Limb (tissue), 2 donors: ENCODE data around the gene PCBP2.
"Not testable (repeated sequence)": the region's sequence is repeated elsewhere in the genome, so short reads cannot be mapped to it uniquely, and the experiment has no call there.

ENCODE experiments used
- DNase-seq, 2 donors: peaks; one replicate each; pipeline ENCODE4 v3.0.0-alpha.2; 2016; ENCODE audit errors: extremely low spot score in 2 of 2

The PCBP2 gene

GRCh38 chr12:53441040-53441833, 10.7 kb upstream of the PCBP2 start, which contains the start of gene PRR13:
Gene PRR13, plus strand, starts transcription at chr12:53441734. Its CDS starts 981 bp downstream, at chr12:53442715.
- peak; percentile 98 to 100 for DNase-seq

- no peak for DNase-seq
Observed at GRCh38 chr12:53443955-53444354, 7.9 kb upstream of the PCBP2 start.

GRCh38 chr12:53444593-53445325, 7.1 kb upstream of the PCBP2 start:
- not testable (repeated sequence) for DNase-seq

- DNase-seq = no peak
Observed at GRCh38 chr12:53450936-53451335, 966 bp upstream of the PCBP2 start.

GRCh38 chr12:53452159-53453077, 516 bp downstream of the PCBP2 start:
- DNase-seq = peak; percentile 62 to 93

GRCh38 chr12:53453953-53454640, 2.2 kb downstream of the PCBP2 start:
- no peak for DNase-seq

- DNase-seq = no peak
Observed at GRCh38 chr12:53454707-53455106, 2.8 kb downstream of the PCBP2 start.

- no peak for DNase-seq
Observed at GRCh38 chr12:53456654-53457366, 4.9 kb downstream of the PCBP2 start.

GRCh38 chr12:53459097-53459496, 7.2 kb downstream of the PCBP2 start:
- no peak for DNase-seq

GRCh38 chr12:53461059-53461458, 9.2 kb downstream of the PCBP2 start:
- DNase-seq = no peak

- DNase-seq = no peak
Observed at GRCh38 chr12:53461591-53461990, 9.7 kb downstream of the PCBP2 start.

GRCh38 chr12:53462935-53463334, 11.0 kb downstream of the PCBP2 start:
- no peak for DNase-seq

- no peak for DNase-seq
Observed at GRCh38 chr12:53463802-53464560, 12.1 kb downstream of the PCBP2 start.

- no peak for DNase-seq
Observed at GRCh38 chr12:53464685-53465418, 12.9 kb downstream of the PCBP2 start.

GRCh38 chr12:53465679-53466078, 13.8 kb downstream of the PCBP2 start:
- no peak for DNase-seq

- DNase-seq = no peak
Observed at GRCh38 chr12:53466640-53467039, 14.7 kb downstream of the PCBP2 start.

GRCh38 chr12:53467082-53467481, 15.2 kb downstream of the PCBP2 start:
- no peak for DNase-seq

GRCh38 chr12:53467880-53468279, 16.0 kb downstream of the PCBP2 start:
- no peak for DNase-seq

- no peak for DNase-seq
Observed at GRCh38 chr12:53468282-53468681, 16.4 kb downstream of the PCBP2 start.
